Measurements from ENCODE around the gene KLHL26.

The KLHL26 gene

GRCh38 chr19:18635831-18636182 lies 1.0 kb upstream of the KLHL26 start:
- TF ChIP-seq CTCF (conservative IDR thresholded peaks at IDR 0.05; ENCODE audit: low read depth, low read length) = no peak

DNA sequence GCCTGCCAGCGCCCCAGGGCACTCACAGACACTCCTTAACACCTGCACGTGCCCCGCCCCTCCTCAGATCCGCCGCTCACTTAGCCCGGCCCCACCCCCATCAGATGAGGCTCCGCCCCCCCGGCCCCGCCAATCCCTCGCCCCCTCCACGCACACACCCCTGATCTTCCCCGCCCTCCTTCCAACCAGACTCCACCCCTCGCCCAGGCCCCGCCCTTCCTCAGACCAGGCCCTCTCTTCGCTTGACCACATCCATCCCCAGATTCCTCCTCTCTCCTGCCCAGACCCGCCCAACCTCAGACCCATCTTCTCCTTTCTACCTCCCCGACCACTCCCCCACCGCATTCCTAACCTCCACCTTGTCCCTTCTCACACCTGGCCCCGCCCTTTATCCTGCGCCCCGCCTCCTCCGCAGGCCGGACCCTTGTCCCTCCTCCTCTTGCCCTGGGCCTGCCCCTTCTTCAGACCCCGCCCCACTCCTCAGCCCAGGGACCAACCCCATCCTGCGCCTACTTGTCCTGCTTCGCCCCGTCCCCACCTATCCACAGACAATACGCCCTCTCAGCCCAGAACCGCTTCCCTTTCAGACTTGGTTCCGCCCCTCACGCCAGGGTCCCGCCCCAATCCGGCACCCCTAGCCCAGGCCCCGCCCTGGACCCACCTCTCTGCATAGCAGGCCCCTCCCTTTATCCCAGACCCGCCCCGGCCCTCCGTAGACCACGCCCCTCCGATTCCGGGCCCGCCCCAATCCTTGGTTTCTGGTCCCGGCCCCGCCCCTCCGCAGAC lies 452 bp upstream of the KLHL26 start:
- DNase-seq (ENCODE audit: low read depth) = peak; percentile 87
- H3K4me3 ChIP-seq (ENCODE audit: low read length) = peak overlapping the region; percentile 78
- no peak for TF ChIP-seq CTCF (conservative IDR thresholded peaks at IDR 0.05; ENCODE audit: low read depth, low read length)

More at GRCh38 chr19:18635831-18636182, 1.0 kb upstream of the KLHL26 start:
- DNase-seq (ENCODE audit: low read depth) = no peak
- H3K4me3 ChIP-seq (ENCODE audit: low read length) = no peak overlapping the region

GRCh38 chr19:18637673-18638630 lies 1.1 kb downstream of the KLHL26 start:
- no peak for TF ChIP-seq CTCF (conservative IDR thresholded peaks at IDR 0.05; ENCODE audit: low read depth, low read length)
- no peak for DNase-seq (ENCODE audit: low read depth)
- peak overlapping the region; percentile 78 for H3K4me3 ChIP-seq (ENCODE audit: low read length)

DNA sequence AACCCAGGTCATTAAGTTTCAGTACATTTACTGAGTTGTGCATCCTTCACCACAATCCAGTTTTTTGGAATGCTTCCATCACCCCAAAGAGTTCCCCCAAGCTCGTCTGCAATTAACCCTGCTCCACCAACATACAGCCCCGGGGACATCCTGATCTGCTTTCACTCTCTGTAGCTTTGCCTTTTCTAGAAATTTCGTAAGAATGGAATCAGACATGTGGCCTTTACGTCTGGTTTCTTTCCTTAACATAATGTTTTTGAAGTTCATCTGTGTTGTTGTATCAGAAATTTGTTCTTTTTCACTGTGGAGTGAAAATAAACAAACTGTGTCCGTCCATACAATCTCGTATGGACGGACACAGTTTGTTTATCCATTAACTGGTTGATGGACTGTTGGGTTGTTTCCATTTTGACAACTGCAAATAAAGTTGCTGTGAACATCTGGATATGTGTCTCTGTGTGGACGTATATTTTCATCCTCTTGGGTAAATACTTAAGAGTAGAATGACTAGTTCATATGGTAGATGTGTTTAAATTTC lies 2.9 kb downstream of the KLHL26 start:
- no peak for TF ChIP-seq CTCF (conservative IDR thresholded peaks at IDR 0.05; ENCODE audit: low read depth, low read length)
- DNase-seq (ENCODE audit: low read depth) = no peak
- H3K4me3 ChIP-seq (ENCODE audit: low read length) = no peak overlapping the region

GRCh38 chr19:18644196-18645034 lies 7.6 kb downstream of the KLHL26 start:
- TF ChIP-seq CTCF (conservative IDR thresholded peaks at IDR 0.05; ENCODE audit: low read depth, low read length) = no peak
- H3K4me3 ChIP-seq (ENCODE audit: low read length) = no peak overlapping the region
- no peak for DNase-seq (ENCODE audit: low read depth)

GRCh38 chr19:18645035-18645511 lies 8.2 kb downstream of the KLHL26 start:
- no peak overlapping the region for H3K4me3 ChIP-seq (ENCODE audit: low read length)
- no peak for DNase-seq (ENCODE audit: low read depth)
- TF ChIP-seq CTCF (conservative IDR thresholded peaks at IDR 0.05; ENCODE audit: low read depth, low read length) = no peak
